HG03039 (cell line): Measurements from ENCODE around the gene PXDC1.
"Not testable (repeated sequence)": the region's sequence is repeated elsewhere in the genome, so short reads cannot be mapped to it uniquely, and the experiment has no call there.

Experiments used
- ATAC-seq: cut with Tn5 transposase; IDR thresholded peaks from one replicate; pipeline ENCODE4 v1.9.1; 2021; ENCODE audit warnings: mild to moderate bottlenecking, moderate library complexity; ENCODE audit not compliant: unreplicated experiment

PXDC1 gene

DNA sequence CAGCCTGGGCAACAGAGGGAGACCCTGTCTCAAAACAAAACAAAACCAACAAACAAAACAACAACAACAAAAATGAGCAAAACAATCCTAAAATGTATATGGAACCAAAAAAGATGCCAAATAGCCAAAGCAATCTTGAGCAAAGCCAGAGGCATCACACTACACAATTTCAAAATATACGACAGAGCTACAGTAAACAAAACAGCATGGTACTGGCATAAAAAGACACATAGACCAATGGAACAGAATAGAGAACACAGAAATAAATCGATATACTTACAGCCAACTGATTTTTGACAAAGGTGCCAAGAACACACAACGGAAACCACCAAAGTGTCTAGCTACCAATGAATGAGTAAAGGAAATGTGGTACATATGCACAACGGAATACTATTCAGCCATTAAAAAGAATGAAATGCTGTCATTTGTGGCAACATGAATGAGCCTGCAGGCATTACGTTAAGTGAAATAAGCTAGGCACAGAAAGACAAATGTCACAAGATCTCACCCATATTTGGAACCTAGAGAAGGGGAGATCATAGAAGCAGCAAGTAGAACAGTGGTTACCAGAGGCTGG lies 16.4 kb downstream of the PXDC1 start:
- ATAC-seq = no peak

DNA sequence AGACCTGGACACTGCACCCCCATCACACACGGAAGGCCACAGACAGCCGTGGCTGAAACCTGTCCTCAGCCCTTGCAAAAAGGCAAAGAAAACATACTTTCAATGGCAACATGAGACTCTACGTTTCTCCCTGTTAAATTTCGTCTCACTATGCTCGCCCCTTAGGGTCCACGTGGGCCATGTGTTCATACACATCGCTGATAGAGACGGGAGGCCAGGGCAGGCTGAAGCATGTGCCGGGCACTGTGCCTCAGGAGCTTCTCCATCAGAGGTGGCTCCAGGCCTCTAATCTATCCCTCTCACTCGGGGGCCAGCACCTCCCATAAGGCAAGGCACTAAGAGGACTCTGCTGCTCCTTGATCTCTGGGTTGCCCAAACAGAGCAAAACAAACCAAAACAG lies 17.5 kb downstream of the PXDC1 start:
- ATAC-seq = no peak

DNA sequence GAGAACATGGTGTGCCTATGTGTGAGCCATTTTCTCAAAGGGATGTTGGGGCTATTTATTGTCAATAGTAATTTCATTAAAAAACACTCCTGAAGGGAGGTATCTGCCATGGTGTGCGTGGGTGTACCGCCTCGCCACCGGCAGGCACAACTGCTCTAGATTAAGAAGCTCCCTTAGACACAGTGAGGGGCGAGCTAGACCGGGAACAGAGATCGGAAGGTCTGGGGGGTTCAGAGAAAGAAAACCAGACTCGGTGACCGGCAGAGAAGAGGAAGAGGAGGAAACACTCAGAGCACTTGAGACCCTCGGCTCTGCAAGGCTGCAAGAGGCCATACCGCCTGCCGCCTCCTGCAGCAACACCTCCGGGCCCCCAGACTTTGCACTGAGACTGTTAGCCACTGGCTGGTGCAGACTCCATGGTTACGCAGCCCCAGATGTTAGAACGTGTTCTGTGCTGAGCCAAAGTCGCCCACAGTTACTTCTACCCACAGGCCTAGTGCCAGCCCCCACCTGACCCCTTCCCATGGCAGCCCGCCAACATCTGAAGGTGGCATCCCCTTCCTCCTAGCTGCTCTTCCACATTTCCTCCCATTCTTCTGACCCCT lies 18.1 kb downstream of the PXDC1 start:
- ATAC-seq = no peak

DNA sequence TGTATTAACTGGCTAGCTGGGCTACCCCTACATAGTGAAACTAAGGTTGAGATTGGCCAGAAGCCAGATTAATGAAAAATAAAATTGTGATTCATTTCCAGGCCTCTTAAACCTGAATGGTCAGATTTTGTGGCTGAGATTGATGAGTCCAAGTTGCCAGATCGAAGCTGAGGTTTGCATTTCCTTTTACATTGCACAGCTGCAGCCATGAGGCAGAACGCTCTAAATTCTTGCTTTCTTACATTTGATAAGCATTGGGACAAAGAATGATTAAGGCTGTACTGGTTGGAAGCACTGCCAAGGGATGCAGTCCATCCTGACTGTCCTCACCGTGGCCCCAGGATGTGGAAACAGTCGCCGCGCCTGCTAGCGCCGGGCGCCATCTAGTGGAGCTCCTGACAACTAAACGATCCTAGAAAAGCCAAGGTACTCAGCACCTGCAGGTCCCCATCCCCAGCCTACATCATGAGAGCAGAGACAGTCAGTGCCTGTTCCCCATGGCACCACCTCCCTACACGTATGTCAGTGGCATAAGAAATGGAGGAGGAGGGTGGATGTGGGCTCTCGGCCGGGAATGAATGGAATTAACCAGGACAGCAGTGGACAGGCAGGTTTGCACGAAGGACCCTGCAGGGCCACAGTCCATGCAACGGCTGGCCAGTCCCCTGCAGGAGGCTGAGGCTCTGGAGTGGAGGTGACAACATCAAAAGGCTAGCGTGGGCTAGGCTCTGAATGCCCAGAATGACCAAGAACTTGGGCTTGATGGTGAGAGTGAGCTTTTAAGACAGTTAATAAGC lies 19.0 kb downstream of the PXDC1 start:
- ATAC-seq = no peak

DNA sequence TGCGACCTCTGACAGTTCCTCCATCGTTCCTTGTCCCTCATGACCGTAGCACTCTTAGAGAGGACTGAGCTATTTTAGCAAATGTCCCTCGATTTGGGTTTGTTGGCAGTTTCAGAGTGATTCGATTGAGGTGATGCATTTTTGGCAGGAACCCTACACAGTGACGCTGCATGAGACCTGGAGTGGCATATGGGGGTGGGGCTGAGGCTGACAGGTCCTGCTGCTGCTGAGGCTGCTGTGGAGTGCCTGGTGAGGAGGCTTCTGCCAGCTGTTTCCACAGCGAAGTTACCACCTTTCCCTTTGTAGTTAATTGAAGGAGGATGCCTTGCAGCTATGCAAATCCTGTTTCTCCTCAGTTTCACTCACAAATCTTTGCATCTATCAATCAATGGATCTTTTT lies 19.8 kb downstream of the PXDC1 start:
- ATAC-seq = no peak

DNA sequence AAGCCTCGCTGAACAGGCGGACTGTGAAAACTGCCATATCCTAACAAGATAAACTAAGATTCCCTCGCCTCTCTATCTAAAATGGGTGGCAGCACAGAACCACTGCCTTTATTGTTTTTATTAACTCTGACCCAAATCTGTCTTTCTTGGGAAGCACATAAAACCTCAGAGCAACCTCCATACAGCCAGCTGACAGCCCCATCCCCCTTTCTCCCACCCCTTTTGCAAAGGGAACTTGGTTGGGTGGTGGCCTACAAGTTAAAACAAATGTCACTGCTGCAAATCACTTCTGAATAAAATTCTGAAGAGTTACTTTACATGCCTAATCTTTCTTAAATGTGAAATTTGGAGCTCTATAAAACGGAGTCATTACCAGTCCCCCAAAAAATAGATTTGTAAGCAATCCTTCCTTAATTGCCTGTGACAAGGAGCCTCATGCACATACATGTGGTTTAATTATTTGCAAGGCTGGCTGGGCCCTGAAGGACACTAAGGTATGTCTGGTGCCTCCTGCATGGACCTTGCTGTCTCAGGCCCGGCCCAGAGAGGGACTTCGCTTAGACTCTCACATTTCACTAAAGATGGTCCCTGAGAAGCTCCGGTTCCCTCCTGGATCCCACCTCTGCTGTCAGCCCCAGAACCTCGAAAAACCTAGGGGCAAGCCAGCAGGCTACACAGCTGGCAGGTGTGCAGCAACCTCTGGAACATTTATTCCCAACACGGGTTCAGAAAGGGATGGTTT lies 21.7 kb downstream of the PXDC1 start:
- ATAC-seq = no peak

DNA sequence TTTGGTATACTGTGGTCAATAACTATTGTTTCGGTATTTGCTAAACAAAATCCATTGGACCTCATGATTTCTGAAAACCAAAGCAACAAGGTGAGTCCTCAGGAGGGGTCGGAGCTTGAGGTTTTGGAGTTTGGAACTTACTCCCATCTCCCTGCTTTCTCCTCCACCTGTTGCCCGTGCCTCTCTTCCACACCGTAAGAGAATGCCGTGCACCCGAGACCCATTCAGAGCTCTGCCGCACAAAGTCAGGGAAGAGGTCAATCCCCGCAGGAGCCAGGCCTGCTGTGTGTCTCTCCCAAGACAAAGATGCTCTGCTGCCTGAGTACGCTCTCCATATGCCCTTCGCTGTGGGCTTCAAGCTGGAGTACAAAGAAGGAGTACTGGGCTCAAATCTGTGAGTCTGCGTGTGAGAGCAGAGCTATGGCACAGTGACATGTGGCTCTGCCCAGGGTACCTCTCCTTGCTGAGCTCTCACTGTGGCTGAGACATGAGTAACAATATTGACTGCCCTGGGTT lies 23.9 kb downstream of the PXDC1 start:
- ATAC-seq = no peak

DNA sequence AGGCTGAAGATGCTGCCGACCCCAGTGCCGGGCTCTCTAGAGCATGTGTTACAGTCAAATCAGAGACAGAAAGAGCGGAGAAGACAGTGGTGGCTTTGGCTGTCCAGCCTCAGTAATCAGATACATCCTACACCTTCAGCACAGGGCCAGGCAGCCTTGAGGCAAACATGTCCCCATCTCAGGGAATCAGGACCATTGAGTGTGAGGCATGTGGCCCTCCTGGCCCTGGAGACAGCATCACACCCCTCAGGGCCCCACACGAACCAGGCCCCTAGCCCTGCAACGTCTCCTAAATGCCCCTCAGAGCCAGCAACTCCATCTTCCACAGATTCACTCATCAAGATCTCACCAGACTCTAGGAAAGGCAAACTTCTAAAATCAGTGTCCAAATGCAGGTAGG lies 24.5 kb downstream of the PXDC1 start:
- ATAC-seq = no peak

DNA sequence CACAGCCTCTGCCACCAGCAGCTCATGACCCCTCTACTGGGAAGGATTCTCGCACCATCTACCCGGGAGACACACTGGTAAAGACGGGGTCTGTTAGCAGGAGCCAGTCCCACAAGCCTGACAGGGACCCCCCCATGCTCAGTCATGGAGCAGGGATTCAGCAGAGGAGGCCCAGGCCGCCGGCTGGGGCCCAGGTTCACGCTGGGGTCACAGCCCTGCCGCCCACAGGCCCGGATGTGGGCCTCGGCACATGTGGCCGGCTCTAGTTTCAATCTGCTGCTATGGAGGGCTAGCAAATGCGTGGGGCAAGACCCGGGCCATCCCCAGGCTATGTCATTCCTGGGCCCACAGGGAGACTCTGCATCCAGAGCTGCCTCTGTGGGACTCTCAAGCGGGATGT lies 25.1 kb downstream of the PXDC1 start:
- no peak for ATAC-seq

DNA sequence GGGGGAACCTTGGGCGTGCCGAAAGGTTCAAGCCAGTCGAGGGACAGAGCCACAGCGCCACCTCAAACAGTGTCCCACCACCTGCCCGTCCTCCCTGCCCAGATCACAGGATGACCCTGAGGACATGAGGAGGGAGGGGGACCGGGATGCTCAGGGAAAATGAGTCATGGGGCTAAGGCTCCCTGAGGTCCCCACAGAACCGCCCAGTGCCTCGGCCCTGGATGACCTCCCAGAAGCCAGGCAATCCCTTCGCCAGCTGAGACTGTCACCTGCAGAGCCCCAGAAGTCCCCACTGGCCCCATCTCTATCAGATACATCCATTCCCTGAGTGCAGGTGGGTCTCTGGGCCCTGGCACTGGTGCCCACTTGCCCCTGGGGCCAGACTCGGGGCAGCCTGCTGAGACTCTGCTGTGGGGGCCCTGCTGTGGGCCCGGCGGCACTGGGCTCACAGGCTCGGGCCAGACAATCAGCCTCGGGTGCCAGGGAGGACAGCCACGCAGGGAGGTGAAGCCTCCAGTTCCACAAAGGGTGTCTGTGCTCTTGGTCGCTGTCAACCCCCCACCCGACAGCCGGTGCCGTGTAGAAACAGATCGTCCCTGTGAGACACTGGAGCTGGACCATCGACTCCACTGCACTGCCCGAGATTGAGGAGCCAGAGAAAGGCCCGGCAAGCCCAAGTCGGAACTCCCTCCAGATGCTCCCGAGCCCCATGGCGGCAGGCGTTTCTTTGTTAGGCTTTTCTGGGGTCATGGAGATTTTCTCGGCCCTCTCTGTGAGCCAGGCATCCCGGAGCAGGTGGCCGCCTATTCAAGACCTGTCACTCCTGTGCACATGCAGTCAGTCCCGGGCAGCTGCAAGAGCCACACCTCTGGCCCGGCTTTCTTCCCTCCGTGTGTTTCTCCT lies 26.1 kb downstream of the PXDC1 start:
- ATAC-seq = no peak

DNA sequence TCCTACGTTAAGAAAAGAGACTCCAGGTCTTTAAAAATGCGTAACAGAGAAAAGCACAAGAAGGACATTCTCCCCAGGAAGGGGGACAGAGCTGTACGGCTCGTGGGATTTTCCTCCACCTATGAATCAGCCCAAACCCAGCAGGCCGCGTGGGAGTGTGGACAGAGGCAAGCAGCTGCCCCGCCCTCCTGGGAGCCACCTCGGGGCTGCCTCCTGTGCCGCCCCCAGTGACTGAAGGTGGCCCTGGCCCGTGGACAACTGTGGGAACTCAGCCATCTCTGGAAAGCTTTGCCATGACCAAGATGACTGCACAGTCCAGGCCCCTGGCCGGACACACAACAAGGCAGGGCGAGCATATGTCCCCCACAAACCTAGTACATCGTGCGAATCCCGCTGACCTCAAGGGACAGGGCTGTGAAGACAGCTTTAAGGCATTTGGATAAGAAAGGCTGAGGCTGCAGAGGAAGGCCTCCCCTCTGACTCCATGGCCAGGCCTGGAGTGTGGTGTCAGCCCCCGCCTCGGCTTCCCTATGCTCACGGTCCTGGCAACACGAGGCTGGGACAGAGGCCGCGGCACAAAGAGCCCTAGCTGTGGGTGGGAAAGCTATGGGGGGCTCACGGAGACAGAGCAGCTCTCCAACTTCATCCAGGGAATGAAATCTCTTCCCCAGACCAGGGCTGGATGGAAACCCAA lies 26.9 kb downstream of the PXDC1 start:
- no peak for ATAC-seq

DNA sequence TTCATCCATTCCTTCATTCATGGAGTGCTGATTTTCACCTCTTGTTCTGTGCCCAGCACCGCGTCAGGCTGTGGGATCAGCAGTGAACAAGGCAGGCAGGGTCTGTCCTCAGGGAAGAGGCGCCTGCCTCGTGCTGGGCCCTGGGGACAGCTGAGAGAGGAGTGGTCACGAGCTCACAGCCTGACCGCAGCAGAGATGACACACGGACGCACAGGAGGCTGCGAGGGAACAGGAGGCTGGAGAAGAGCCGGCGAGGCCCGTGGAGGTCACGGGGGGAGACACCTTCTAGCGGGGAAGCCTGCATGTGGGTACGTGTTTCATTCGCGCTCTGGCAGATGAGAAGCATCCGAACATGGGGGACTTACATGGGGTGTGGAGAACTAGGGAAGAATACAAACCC lies 27.5 kb downstream of the PXDC1 start:
- no peak for ATAC-seq

DNA sequence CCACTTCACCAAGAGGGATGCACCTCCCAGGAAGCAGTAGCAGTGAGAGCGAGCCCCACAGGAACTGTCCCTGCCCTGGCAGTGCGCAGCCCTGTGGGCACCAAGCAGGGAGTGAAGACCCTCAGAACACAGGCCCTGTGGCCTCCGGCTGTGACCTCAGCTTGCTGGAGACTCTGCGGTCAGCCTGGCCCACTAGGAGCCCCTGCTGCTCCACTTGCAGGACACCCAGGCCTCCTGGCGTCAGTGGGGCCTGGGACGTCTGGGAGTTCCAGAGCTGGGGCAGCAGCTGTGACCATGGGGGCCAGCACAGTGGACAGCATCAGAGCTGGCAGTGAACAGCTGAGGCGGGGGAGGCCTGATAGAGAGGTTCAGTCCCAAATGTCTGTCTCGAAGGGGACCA lies 28.3 kb downstream of the PXDC1 start:
- no peak for ATAC-seq

DNA sequence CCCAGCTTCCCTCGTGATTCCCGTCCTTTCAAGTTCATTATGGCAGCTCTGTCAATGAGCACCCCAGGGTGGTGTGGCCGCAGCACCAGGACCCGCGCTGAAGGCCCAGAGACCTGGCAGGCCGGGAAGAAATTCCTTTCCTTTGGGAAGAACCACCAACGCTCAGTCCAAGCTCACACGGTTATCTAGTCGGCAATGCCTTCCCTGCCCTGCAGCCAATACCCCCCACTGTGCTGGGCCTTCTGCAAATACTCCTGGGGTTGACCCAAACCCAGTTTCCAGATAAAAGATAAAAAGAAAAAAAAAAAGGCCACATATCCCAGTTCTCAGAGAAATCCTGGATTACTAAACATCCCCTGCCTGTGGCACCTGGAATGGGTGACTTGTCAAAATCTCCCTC lies 28.7 kb downstream of the PXDC1 start:
- ATAC-seq = no peak

DNA sequence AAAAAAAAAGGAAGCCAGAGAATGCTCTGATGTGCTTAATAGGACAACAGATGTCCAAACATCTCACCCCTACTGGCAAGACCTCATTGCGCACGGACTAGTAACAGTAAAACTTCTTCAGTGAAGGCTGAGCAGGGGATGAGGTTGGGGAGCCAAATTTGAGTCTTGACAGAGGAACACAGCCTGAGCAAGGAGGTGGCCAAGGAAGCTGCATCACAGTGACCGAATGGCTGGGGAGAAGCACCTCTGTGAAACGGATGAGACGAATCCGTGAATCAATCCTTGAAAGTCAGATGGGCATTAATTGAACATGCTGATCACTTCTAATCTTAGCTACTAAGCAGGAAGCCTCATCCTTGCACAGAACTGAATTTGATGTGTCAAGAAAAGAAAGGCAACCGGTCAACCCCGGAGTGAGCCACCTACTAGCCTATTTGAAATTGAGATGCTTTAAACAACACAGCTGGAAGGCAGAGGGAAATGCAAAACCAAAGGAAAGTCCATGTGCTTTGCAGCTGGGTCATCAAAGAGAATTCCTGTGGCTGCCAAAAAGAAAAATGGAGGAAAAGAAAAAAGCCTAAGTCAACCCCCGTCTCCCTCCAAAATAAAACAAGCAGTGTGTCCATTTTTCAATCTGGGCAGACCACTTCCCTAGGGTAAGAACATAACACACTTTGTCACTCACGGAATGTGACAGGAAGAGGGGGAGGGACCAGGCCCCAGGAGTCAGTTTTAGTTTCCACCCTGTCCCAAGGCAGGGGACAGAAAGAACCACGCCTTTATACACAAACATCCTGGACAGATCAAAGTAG lies 29.5 kb downstream of the PXDC1 start:
- no peak for ATAC-seq

DNA sequence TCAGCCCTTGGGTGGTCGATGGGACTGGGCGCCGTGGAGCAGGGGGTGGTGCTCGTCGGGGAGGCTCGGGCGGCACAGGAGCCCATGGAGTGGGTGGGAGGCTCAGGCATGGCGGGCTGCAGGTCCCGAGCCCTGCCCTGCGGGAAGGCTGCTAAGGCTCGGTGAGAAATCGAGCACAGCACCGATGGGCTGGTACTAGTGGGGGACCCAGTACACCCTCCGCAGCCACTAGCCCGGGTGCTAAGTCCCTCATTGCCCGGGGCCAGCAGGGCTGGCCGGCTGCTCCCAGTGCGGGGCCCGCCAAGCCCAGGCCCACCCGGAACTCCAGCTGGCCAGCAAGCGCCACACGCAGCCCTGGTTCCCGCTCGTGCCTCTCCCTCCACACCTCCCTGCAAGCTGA lies 30.7 kb downstream of the PXDC1 start:
- not testable (repeated sequence) for ATAC-seq

DNA sequence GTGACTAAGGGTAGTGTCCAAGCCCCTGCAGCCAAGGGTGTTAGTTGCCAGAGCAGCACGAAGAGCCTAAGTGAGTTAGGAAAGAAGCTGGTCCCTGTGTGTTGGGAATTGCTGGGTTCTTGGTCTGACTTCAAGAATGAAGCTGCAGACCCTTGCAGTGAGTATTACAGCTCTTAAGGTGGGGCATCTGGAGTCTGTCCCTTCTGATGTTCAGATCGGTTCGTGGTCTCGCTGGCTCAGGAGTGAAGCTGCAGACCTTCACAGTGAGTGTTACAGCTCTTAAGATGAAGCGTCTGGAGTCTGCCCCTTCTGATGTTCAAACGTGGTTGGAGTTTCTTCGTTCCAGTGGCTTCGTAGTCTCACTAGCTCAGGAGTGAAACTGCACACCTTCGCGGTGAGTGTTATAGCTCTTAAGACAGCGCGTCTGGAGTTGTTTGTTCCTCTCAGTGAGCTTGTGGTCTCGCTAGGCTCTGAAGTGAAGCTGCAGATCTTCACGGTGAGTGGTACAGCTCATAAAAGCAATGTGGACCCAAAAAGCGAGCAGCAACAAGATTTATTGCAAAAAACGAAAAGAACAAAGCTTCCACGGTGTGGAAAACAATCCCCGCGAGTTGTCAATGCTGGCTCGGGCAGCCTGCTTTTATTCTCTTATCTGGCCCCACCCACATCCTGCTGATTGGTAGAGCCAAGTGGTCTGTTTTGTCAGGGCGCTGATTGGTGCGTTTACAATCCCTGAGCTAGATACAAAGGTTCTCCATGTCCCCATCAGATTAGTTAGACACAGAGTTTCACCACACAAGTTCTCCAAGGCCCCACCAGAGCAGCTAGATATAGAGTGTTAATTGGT lies 31.8 kb downstream of the PXDC1 start:
- no peak for ATAC-seq

DNA sequence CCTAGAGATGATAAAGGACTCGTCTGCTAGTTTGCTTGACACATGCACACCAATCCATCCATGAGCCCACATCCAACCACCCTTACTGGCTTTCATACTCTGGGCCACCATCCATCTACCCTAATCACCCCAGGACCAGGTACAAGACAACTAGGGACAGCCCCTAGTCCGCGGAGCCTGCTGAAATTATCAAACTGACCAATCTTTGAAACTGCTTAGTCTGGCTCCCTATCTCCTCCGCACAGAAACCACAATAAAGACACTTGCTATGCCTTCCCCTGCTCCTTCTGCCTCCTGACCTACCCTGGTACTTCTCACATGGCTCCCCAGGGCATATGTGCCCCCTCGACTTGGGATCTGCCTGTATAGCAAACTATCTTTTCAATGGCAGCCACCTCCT lies 33.1 kb downstream of the PXDC1 start:
- ATAC-seq = no peak
